SK-N-SH (cell line): ENCODE measurements around the gene NTSR2.

ENCODE experiments used
- GABPA ChIP-seq: IDR thresholded peaks from 2 replicates; pipeline ENCODE4 v1.4.0; 2012; ENCODE audit warnings: low read depth, mild to moderate bottlenecking
- TF ChIP-seq, protein P1 (sequence below): IDR thresholded peaks from 2 replicates; pipeline ENCODE4 v1.4.0; 2012; ENCODE audit warnings: low read depth

- TF ChIP-seq, protein P1, sequence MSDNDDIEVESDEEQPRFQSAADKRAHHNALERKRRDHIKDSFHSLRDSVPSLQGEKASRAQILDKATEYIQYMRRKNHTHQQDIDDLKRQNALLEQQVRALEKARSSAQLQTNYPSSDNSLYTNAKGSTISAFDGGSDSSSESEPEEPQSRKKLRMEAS: no peak
- TF ChIP-seq GABPA: no peak
These were observed 46.1 kb upstream of the NTSR2 start for GRCh38 chr2:11715987-11716652.
